Skeletal muscle satellite cell (primary cell): Measurements from ENCODE around the gene COMMD3. TPM values are rescaled to one million over a fixed set of nuclear protein-coding genes. Genes with fewer than 3 reads are reported as not detected.
A peak's percentile ranks its signal among the peaks of the same experiment; 100 is the strongest.

Experiments used
- H3K27me3 ChIP-seq: 2 replicates; pipeline ENCODE4 v1.7.0; 2013; ENCODE audit warnings: low read length; ENCODE audit not compliant: control insufficient read depth, insufficient read depth
- H3K36me3 ChIP-seq: 2 replicates; pipeline ENCODE4 v1.7.0; 2013; ENCODE audit warnings: mild to moderate bottlenecking, control low read depth, low read length; ENCODE audit not compliant: insufficient read depth
- H3K4me1 ChIP-seq: 2 replicates; pipeline ENCODE4 v1.7.0; 2013; ENCODE audit warnings: low read length; ENCODE audit not compliant: control insufficient read depth, insufficient read depth
- H3K4me2 ChIP-seq: 2 replicates; pipeline ENCODE4 v1.7.0; 2013; ENCODE audit warnings: mild to moderate bottlenecking, low read length
- H3K4me3 ChIP-seq: 2 replicates; pipeline ENCODE4 v1.7.0; 2013; ENCODE audit warnings: low read length
- H3K9ac ChIP-seq: 2 replicates; pipeline ENCODE4 v1.7.0; 2013; ENCODE audit warnings: mild to moderate bottlenecking, low read depth, low read length, moderate library complexity
- H3K9me3 ChIP-seq: replicated peaks from 2 replicates; pipeline ENCODE4 v1.7.0; 2013; ENCODE audit warnings: mild to moderate bottlenecking, control low read depth, low read length
- total RNA-seq: library from RNA; depleted of rRNA; stranded (reverse); fragments of >200 nt; gene quantifications from 2 replicates; pipeline ENCODE4 v1.2.3, GENCODE V29; 2012; rRNA removed

COMMD3 gene
- total RNA-seq, result 48.7 and 49.9 TPM in 2 replicates

GRCh38 chr10:22316286-22317075 is at the start of gene COMMD3:
Gene COMMD3, plus strand, starts transcription at chr10:22316388. Its CDS starts 30 bp downstream, at chr10:22316418.
- Histone ChIP-seq H3K27me3 (no peaks in the 10 kb centered on the region), H3K36me3 (no peaks in the 10 kb centered on the region), H3K4me1 (peaks cover 16% of the 10 kb centered on the region), H3K4me3 (peak within 1 kb of the TSS; percentile 80), H3K9ac (peak within 1 kb of the TSS; percentile 87), H3K9me3 (no peaks in the 10 kb centered on the region), H3K4me2 (peak within 1 kb of the TSS; percentile 89)

GRCh38 chr10:22268503-22268902 is 47.7 kb upstream of the COMMD3 start:
- H3K4me2 ChIP-seq, result no peak overlapping the region
- no peaks in the 10 kb centered on the region for H3K36me3 ChIP-seq
- no peak overlapping the region for H3K9ac ChIP-seq
- no peak overlapping the region for H3K4me3 ChIP-seq
- no peaks in the 10 kb centered on the region for H3K4me1 ChIP-seq
- no peaks in the 10 kb centered on the region for H3K9me3 ChIP-seq
- peaks cover 18% of the 10 kb centered on the region for H3K27me3 ChIP-seq

- H3K9ac ChIP-seq, result no peak overlapping the region
- no peak overlapping the region for H3K4me2 ChIP-seq
- no peaks in the 10 kb centered on the region for H3K9me3 ChIP-seq
- H3K4me1 ChIP-seq, result no peaks in the 10 kb centered on the region
- no peaks in the 10 kb centered on the region for H3K36me3 ChIP-seq
- no peaks in the 10 kb centered on the region for H3K27me3 ChIP-seq
- H3K4me3 ChIP-seq, result no peak overlapping the region
Observed at GRCh38 chr10:22271786-22272185, 44.4 kb upstream of the COMMD3 start.

GRCh38 chr10:22278441-22278782 is 37.8 kb upstream of the COMMD3 start:
- no peak overlapping the region for H3K9ac ChIP-seq
- H3K9me3 ChIP-seq, result no peaks in the 10 kb centered on the region
- peaks cover 18% of the 10 kb centered on the region for H3K27me3 ChIP-seq
- no peaks in the 10 kb centered on the region for H3K4me1 ChIP-seq
- H3K36me3 ChIP-seq, result no peaks in the 10 kb centered on the region
- no peak overlapping the region for H3K4me2 ChIP-seq
- no peak overlapping the region for H3K4me3 ChIP-seq

GRCh38 chr10:22280078-22280477 is 36.1 kb upstream of the COMMD3 start:
- Histone ChIP-seq H3K9me3 (no peaks in the 10 kb centered on the region), H3K36me3 (no peaks in the 10 kb centered on the region), H3K4me2 (no peak overlapping the region), H3K4me3 (no peak overlapping the region), H3K4me1 (no peaks in the 10 kb centered on the region), H3K27me3 (peaks cover 18% of the 10 kb centered on the region), H3K9ac (no peak overlapping the region)

GRCh38 chr10:22285130-22285529 is 31.1 kb upstream of the COMMD3 start:
- H3K9ac ChIP-seq, result no peak overlapping the region

GRCh38 chr10:22293747-22294404 is 22.3 kb upstream of the COMMD3 start:
- no peak overlapping the region for H3K4me3 ChIP-seq
- no peak overlapping the region for H3K9ac ChIP-seq
- H3K9me3 ChIP-seq, result no peaks in the 10 kb centered on the region
- H3K4me2 ChIP-seq, result no peak overlapping the region
- peaks cover 7% of the 10 kb centered on the region for H3K27me3 ChIP-seq
- H3K4me1 ChIP-seq, result no peaks in the 10 kb centered on the region
- H3K36me3 ChIP-seq, result no peaks in the 10 kb centered on the region

More at GRCh38 chr10:22285130-22285529, 31.1 kb upstream of the COMMD3 start:
- H3K36me3 ChIP-seq, result no peaks in the 10 kb centered on the region
- no peak overlapping the region for H3K4me3 ChIP-seq
- H3K4me1 ChIP-seq, result no peaks in the 10 kb centered on the region
- H3K9me3 ChIP-seq, result no peaks in the 10 kb centered on the region
- H3K27me3 ChIP-seq, result peaks cover 2% of the 10 kb centered on the region
- H3K4me2 ChIP-seq, result no peak overlapping the region

GRCh38 chr10:22294694-22295093 is 21.5 kb upstream of the COMMD3 start:
- H3K4me1 ChIP-seq, result no peaks in the 10 kb centered on the region
- no peak overlapping the region for H3K9ac ChIP-seq
- H3K9me3 ChIP-seq, result no peaks in the 10 kb centered on the region
- no peaks in the 10 kb centered on the region for H3K36me3 ChIP-seq
- H3K4me3 ChIP-seq, result no peak overlapping the region
- H3K27me3 ChIP-seq, result peaks cover 7% of the 10 kb centered on the region
- no peak overlapping the region for H3K4me2 ChIP-seq

GRCh38 chr10:22301193-22301592 is 15.0 kb upstream of the COMMD3 start:
- no peak overlapping the region for H3K4me3 ChIP-seq
- H3K9me3 ChIP-seq, result no peaks in the 10 kb centered on the region
- no peaks in the 10 kb centered on the region for H3K36me3 ChIP-seq
- peaks cover 4% of the 10 kb centered on the region for H3K27me3 ChIP-seq
- H3K4me2 ChIP-seq, result no peak overlapping the region
- no peak overlapping the region for H3K9ac ChIP-seq
- peaks cover 6% of the 10 kb centered on the region for H3K4me1 ChIP-seq

GRCh38 chr10:22303461-22303860 is 12.7 kb upstream of the COMMD3 start:
- H3K36me3 ChIP-seq, result no peaks in the 10 kb centered on the region
- no peaks in the 10 kb centered on the region for H3K27me3 ChIP-seq
- peaks cover 13% of the 10 kb centered on the region for H3K4me1 ChIP-seq
- no peak overlapping the region for H3K4me2 ChIP-seq
- H3K9me3 ChIP-seq, result no peaks in the 10 kb centered on the region
- no peak overlapping the region for H3K9ac ChIP-seq
- H3K4me3 ChIP-seq, result no peak overlapping the region

- Histone ChIP-seq H3K27me3 (no peaks in the 10 kb centered on the region), H3K9ac (no peak overlapping the region), H3K36me3 (no peaks in the 10 kb centered on the region), H3K4me3 (no peak overlapping the region), H3K9me3 (no peaks in the 10 kb centered on the region), H3K4me2 (no peak overlapping the region), H3K4me1 (peaks cover 20% of the 10 kb centered on the region)
Observed at GRCh38 chr10:22305721-22306120, 10.5 kb upstream of the COMMD3 start.

- no peak overlapping the region for H3K4me2 ChIP-seq
- H3K4me1 ChIP-seq, result peaks cover 20% of the 10 kb centered on the region
- peak overlapping the region; percentile 56 for H3K9ac ChIP-seq
- H3K9me3 ChIP-seq, result no peaks in the 10 kb centered on the region
- H3K4me3 ChIP-seq, result no peak overlapping the region
- H3K36me3 ChIP-seq, result no peaks in the 10 kb centered on the region
- H3K27me3 ChIP-seq, result no peaks in the 10 kb centered on the region
Observed at GRCh38 chr10:22308390-22308789, 7.8 kb upstream of the COMMD3 start.
